ENCODE measurements around the gene LIF.

The LIF gene

GRCh38 chr22:30245181-30245984, 1.2 kb downstream of the LIF start:
- no peak for ATAC-seq
- TF ChIP-seq ARNTL (CRISPR knock-in tag; IDR thresholded peaks at IDR 0.05; ENCODE audit: borderline replicate concordance, low read depth): no peak
- TF ChIP-seq, protein P1, sequence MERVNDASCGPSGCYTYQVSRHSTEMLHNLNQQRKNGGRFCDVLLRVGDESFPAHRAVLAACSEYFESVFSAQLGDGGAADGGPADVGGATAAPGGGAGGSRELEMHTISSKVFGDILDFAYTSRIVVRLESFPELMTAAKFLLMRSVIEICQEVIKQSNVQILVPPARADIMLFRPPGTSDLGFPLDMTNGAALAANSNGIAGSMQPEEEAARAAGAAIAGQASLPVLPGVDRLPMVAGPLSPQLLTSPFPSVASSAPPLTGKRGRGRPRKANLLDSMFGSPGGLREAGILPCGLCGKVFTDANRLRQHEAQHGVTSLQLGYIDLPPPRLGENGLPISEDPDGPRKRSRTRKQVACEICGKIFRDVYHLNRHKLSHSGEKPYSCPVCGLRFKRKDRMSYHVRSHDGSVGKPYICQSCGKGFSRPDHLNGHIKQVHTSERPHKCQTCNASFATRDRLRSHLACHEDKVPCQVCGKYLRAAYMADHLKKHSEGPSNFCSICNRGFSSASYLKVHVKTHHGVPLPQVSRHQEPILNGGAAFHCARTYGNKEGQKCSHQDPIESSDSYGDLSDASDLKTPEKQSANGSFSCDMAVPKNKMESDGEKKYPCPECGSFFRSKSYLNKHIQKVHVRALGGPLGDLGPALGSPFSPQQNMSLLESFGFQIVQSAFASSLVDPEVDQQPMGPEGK (CRISPR knock-in tag; IDR thresholded peaks at IDR 0.05; ENCODE audit: borderline replicate concordance): 0 out of 2 replicates have a peak, but pooled peaks have one; percentile 28
- TF ChIP-seq ESRRG (CRISPR knock-in tag; IDR thresholded peaks at IDR 0.05): no peak
- no peak for TF ChIP-seq ZNF70 (CRISPR knock-in tag; IDR thresholded peaks at IDR 0.05)

- ATAC-seq: no peak
- no peak for TF ChIP-seq ZFP3 (CRISPR knock-in tag; IDR thresholded peaks at IDR 0.05)
- no peak for TF ChIP-seq CSRNP3 (CRISPR knock-in tag; IDR thresholded peaks at IDR 0.05)
- TF ChIP-seq OSR1 (CRISPR knock-in tag; IDR thresholded peaks at IDR 0.05): no peak
- no peak for TF ChIP-seq ISL1 (CRISPR knock-in tag; IDR thresholded peaks at IDR 0.05)
- no peak for TF ChIP-seq ZNF8 (CRISPR knock-in tag; IDR thresholded peaks at IDR 0.05)
- TF ChIP-seq TOX (CRISPR knock-in tag; IDR thresholded peaks at IDR 0.05; ENCODE audit: borderline replicate concordance): no peak
- TF ChIP-seq, protein P1 (CRISPR knock-in tag; IDR thresholded peaks at IDR 0.05; ENCODE audit: borderline replicate concordance): no peak
- TF ChIP-seq TSHZ2 (CRISPR knock-in tag; IDR thresholded peaks at IDR 0.05): no peak
- TF ChIP-seq ZC3H10 (CRISPR knock-in tag; IDR thresholded peaks at IDR 0.05): no peak
- TF ChIP-seq, protein P2, sequence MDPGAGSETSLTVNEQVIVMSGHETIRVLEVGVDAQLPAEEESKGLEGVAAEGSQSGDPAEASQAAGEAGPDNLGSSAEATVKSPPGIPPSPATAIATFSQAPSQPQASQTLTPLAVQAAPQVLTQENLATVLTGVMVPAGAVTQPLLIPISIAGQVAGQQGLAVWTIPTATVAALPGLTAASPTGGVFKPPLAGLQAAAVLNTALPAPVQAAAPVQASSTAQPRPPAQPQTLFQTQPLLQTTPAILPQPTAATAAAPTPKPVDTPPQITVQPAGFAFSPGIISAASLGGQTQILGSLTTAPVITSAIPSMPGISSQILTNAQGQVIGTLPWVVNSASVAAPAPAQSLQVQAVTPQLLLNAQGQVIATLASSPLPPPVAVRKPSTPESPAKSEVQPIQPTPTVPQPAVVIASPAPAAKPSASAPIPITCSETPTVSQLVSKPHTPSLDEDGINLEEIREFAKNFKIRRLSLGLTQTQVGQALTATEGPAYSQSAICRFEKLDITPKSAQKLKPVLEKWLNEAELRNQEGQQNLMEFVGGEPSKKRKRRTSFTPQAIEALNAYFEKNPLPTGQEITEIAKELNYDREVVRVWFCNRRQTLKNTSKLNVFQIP (CRISPR knock-in tag; IDR thresholded peaks at IDR 0.05; ENCODE audit: borderline replicate concordance, low read depth): no peak
- TF ChIP-seq TCF4 (CRISPR knock-in tag; IDR thresholded peaks at IDR 0.05; ENCODE audit: borderline replicate concordance): no peak
Observed at GRCh38 chr22:30244641-30245040, 1.9 kb downstream of the LIF start.

DNA sequence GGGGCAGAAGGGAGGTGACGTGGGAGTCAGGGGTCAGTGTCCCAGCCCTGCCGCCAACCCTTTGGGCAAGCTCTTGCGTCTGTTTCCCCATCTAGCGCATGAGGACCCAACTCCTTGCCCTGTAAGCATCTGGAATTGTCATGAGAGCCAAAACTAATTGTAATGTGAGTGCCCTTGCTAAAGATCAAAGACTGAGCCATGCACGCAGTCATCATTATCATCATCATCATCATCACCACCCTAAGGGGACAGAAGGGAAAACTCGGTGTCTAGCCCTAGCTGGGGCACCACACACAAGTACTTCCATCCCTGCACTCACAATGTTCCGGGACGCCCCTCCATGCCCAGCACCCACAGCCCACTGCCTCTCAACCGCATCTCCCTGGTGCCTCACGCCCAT, 2.5 kb downstream of the LIF start:
- TF ChIP-seq ARNTL (CRISPR knock-in tag; IDR thresholded peaks at IDR 0.05; ENCODE audit: borderline replicate concordance, low read depth) (no peak), RARB (CRISPR knock-in tag; IDR thresholded peaks at IDR 0.05) (no peak), ZFP30 (CRISPR knock-in tag; IDR thresholded peaks at IDR 0.05) (no peak), ZFP3 (CRISPR knock-in tag; IDR thresholded peaks at IDR 0.05) (no peak)
- TF ChIP-seq, protein P1 (CRISPR knock-in tag; IDR thresholded peaks at IDR 0.05; ENCODE audit: borderline replicate concordance): no peak
- TF ChIP-seq, protein P2 (CRISPR knock-in tag; IDR thresholded peaks at IDR 0.05; ENCODE audit: borderline replicate concordance, low read depth): no peak
- ATAC-seq: no peak

Data from SK-N-SH treated with all-trans-retinoic acid at 6 μM for 48 hours (cell line).